Spleen (tissue), 11 donors: ENCODE data around the gene SNCB. TPM values are rescaled to one million over a fixed set of nuclear protein-coding genes. Genes with fewer than 3 reads are reported as not detected.
A peak's percentile ranks its signal among the peaks of the same experiment; 100 is the strongest.

Source experiments
- DNase-seq: peaks from one replicate; pipeline ENCODE4 v3.0.0-alpha.2; 2020
- H3K27ac ChIP-seq, 8 donors: fragments of 200-600 bp; sonication (generic) in 7 of 8; 1 replicate in 4 of 8; 2 replicates in 4 of 8; pipeline versions ENCODE4 v1.5.0 to v1.8.0; 2016 to 2021; ENCODE audit warnings: inconsistent platforms in 4 of 8, mild to moderate bottlenecking in 4 of 8, moderate library complexity in 1 of 8
- H3K27me3 ChIP-seq, 7 donors: fragments of 200-600 bp; sonication (generic) in 6 of 7; replicated peaks in 1 of 7; 1 replicate in 4 of 7; 2 replicates in 3 of 7; pipeline versions ENCODE4 v1.5.0 to v1.8.0; 2016 to 2021; ENCODE audit warnings: inconsistent platforms in 3 of 7, mild to moderate bottlenecking in 1 of 7
- H3K36me3 ChIP-seq, 6 donors: fragments of 200-600 bp; sonication (generic) in 5 of 6; 1 replicate in 4 of 6; 2 replicates in 2 of 6; pipeline versions ENCODE4 v1.5.0 to v1.8.0; 2016 to 2021; ENCODE audit warnings: inconsistent platforms in 2 of 6
- H3K4me1 ChIP-seq, 6 donors: fragments of 200-600 bp; sonication (generic) in 5 of 6; 1 replicate in 3 of 6; 2 replicates in 3 of 6; pipeline versions ENCODE4 v1.5.0 to v1.8.0; 2016 to 2021; ENCODE audit warnings: inconsistent platforms in 3 of 6
- H3K4me3 ChIP-seq, 8 donors: fragments of 200-600 bp; sonication (generic) in 7 of 8; 1 replicate in 4 of 8; 2 replicates in 4 of 8; pipeline versions ENCODE4 v1.5.0 to v1.8.0; 2016 to 2021; ENCODE audit warnings: inconsistent platforms in 4 of 8, mild to moderate bottlenecking in 4 of 8, moderate library complexity in 2 of 8
- H3K9me3 ChIP-seq, 8 donors: fragments of 200-600 bp; sonication (generic) in 7 of 8; 1 replicate in 4 of 8; 2 replicates in 4 of 8; pipeline versions ENCODE4 v1.5.0 to v1.8.0; 2016 to 2021; ENCODE audit warnings: inconsistent platforms in 4 of 8
- CTCF ChIP-seq, 11 experiments: fragments of 200-600 bp in 7 of 11; fragments of 450-650 bp in 4 of 11; sonication (generic) in 4 of 11; IDR thresholded peaks in 8 of 11; conservative IDR thresholded peaks in 3 of 11; 1 replicate in 7 of 11; 2 replicates in 4 of 11; pipeline versions ENCODE4 v1.4.0 to v1.8.0; 2016 to 2021; ENCODE audit warnings: antibody characterized with exemption in 11 of 11, inconsistent platforms in 4 of 11, mild to moderate bottlenecking in 1 of 11
- POLR2A ChIP-seq, 3 donors: fragments of 450-650 bp; IDR thresholded peaks; one replicate each; pipeline ENCODE4 v1.5.1; 2017; ENCODE audit warnings: antibody characterized with exemption in 3 of 3, mild to moderate bottlenecking in 1 of 3
- POLR2AphosphoS5 ChIP-seq, 3 donors: sonication (generic); formaldehyde crosslinking; IDR thresholded peaks; one replicate each; pipeline ENCODE4 v1.5.1; 2017; ENCODE audit warnings: antibody characterized with exemption in 3 of 3
- WGBS, 5 donors: extraction: QIAGEN DNeasy Blood & Tissue Kit in 3 of 5; methylation state at CpG; one replicate each; pipeline versions ENCODE4 v1.1.5 to v1.1.7; 2013 to 2018; 5-methylcytosine and 5-hydroxymethylcytosine counted together
- intact Hi-C: fragments of 100-400 bp; cut with DNase I; formaldehyde crosslinking; loops from one replicate; pipeline ENCODE4 v1.15.0; 2023; ENCODE audit warnings: low total_unique reads
- polyA plus RNA-seq, 3 donors: library from polyadenylated mRNA; stranded (reverse); fragments of 200-250 nt; gene quantifications; one replicate each; pipeline ENCODE4 v1.2.1, GENCODE V29; 2013
- total RNA-seq, 7 donors: library from RNA; depleted of rRNA in 3 of 7; stranded (reverse); fragments of >200 nt in 3 of 7; fragmentation: NEBNext Ultra II Directional in 4 of 7; extraction: Animal tissue kit (Norgen Biotek cat#: 25700) in 4 of 7; gene quantifications; one replicate each; pipeline versions ENCODE4 v1.1.0 to v1.2.1, GENCODE V29; 2016 to 2021
- donor health status: healthy with polysubstance abuse.
- donor health status: DM: no; HTN: no; CAD: no; lungs with moderate emphysema.
- donor health status: DM: no; HTN: no; CAD: no.
- donor health status: Bipolar disorder and iron deficiency.
- donor health status: healthy.
- donor health status: DM: no; HTN: no; CAD: no.
- donor health status: DM: yes; HTN: yes; CAD: no.

SNCB gene
- total and polyA plus RNA-seq, 10 donors = 0.19 to 0.41 (median 0.33) TPM; not detected in 7

- TF ChIP-seq POLR2AphosphoS5 (IDR thresholded peaks at IDR 0.05) = no peak
- Histone ChIP-seq H3K27me3 (peaks cover 8 to 98% (median 42%) of the 10 kb centered on the region in 7 donors), H3K36me3 (no peaks in the 10 kb centered on the region), H3K4me3 (peak overlapping the region in 3 of 8 donors; percentile 35 to 70 (median 36)), H3K27ac (no peak overlapping the region), H3K9me3 (no peaks in the 10 kb centered on the region), H3K4me1 (peaks cover 12 to 48% (median 25%) of the 10 kb centered on the region in 6 donors)
- WGBS, 5 donors = 8 to 11% (median 10%) methylated on average over 27 to 34 of the region's 34 CpGs
- intact Hi-C loops = no loop called here
- DNase-seq = peak; percentile 72
Measured at GRCh38 chr5:176629317-176629852, 949 bp downstream of the SNCB start.

GRCh38 chr5:176628406-176629228 is 1.7 kb downstream of the SNCB start:
- H3K4me3 ChIP-seq = no peak overlapping the region
- 52 to 61% (median 57%) methylated on average over 13 of the region's 13 CpGs for WGBS, 5 donors
- no peaks in the 10 kb centered on the region for H3K9me3 ChIP-seq
- H3K27me3 ChIP-seq = peaks cover 8 to 98% (median 42%) of the 10 kb centered on the region in 7 donors
- TF ChIP-seq CTCF (IDR thresholded peaks at IDR 0.05 in 8 of 11, conservative IDR thresholded peaks at IDR 0.05 in 3 of 11) (no peak), POLR2AphosphoS5 (IDR thresholded peaks at IDR 0.05) (no peak), POLR2A (IDR thresholded peaks at IDR 0.05) (no peak)
- peaks cover 12 to 40% (median 19%) of the 10 kb centered on the region in 6 donors for H3K4me1 ChIP-seq
- no peak for DNase-seq
- H3K27ac ChIP-seq = no peak overlapping the region
- H3K36me3 ChIP-seq = no peaks in the 10 kb centered on the region
- intact Hi-C loops = no loop called here

DNA sequence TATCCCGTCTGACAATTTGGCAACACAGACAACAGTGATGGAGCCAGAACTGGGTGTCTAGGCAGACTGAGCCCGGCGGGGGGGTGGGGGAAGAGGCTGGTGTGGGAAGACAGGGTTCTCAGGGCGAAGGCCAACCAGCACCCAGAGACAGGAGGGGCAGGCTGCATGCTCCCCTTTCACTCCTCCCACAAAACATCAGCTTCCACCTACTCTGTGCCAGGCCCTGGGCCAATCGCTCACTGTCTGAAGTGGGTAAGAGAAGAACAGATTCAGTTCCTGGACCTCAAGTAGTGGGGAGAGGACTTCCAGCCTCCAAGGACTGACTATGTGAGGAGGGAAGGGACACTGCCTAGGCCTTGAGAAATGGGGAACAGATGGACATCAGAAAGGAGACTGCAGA is 2.8 kb downstream of the SNCB start:
- intact Hi-C loops = no loop called here
- 73 to 90% (median 73%) methylated on average over 5 of the region's 5 CpGs for WGBS, 5 donors
- no peaks in the 10 kb centered on the region for H3K9me3 ChIP-seq
- H3K4me1 ChIP-seq = peaks cover 12 to 32% (median 17%) of the 10 kb centered on the region in 6 donors
- H3K36me3 ChIP-seq = no peaks in the 10 kb centered on the region
- DNase-seq = no peak
- no peak overlapping the region for H3K27ac ChIP-seq
- H3K4me3 ChIP-seq = no peak overlapping the region
- no peak for TF ChIP-seq POLR2AphosphoS5 (IDR thresholded peaks at IDR 0.05)
- TF ChIP-seq POLR2A (IDR thresholded peaks at IDR 0.05) = no peak
- TF ChIP-seq CTCF (IDR thresholded peaks at IDR 0.05 in 8 of 11, conservative IDR thresholded peaks at IDR 0.05 in 3 of 11) = no peak
- H3K27me3 ChIP-seq = peaks cover 8 to 93% (median 42%) of the 10 kb centered on the region in 7 donors

DNA sequence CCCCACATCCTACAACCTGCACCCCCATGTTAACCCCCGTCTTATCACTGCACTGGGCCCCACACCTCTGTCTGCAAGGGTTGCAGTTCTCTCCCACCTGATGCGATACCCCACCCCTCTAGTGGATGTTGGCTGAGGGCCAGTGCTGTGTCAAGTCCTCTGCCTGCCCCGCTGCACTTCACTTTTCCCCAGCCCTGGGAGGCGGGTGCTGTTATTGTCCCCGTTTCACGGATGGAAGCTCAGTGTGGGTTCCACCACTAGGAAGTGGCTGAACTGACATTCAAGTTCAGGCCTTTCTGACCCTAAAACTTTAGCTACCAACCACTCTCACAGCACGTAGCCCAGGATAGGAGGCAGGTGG is 3.5 kb downstream of the SNCB start:
- no peaks in the 10 kb centered on the region for H3K36me3 ChIP-seq
- WGBS, 5 donors = 45 to 63% (median 56%) methylated on average over 7 of the region's 7 CpGs
- peaks cover 8 to 90% (median 37%) of the 10 kb centered on the region in 7 donors for H3K27me3 ChIP-seq
- H3K4me3 ChIP-seq = no peak overlapping the region
- H3K9me3 ChIP-seq = no peaks in the 10 kb centered on the region
- peak; percentile 49 for DNase-seq
- TF ChIP-seq CTCF (IDR thresholded peaks at IDR 0.05 in 8 of 11, conservative IDR thresholded peaks at IDR 0.05 in 3 of 11) = no peak
- no peak for TF ChIP-seq POLR2AphosphoS5 (IDR thresholded peaks at IDR 0.05)
- TF ChIP-seq POLR2A (IDR thresholded peaks at IDR 0.05) = no peak
- peaks cover 12 to 32% (median 17%) of the 10 kb centered on the region in 6 donors for H3K4me1 ChIP-seq
- intact Hi-C loops = no loop called here
- H3K27ac ChIP-seq = no peak overlapping the region
